Lung (tissue), 12 donors: ENCODE results near the gene PBXIP1. TPM values are rescaled to one million over a fixed set of nuclear protein-coding genes. Genes with fewer than 3 reads are reported as not detected.

ENCODE experiments used
- ATAC-seq: fragments of 200-7000 bp; cut with Tn5 transposase; one replicate; pipeline ENCODE4 v1.9.1; 2020; ENCODE audit warnings: moderate number of reproducible peaks; ENCODE audit not compliant: insufficient read depth, low FRiP score
- DNase-seq, 3 donors: peaks; one replicate each; pipeline ENCODE4 v3.0.0-alpha.2; 2013 to 2017
- H3K27ac ChIP-seq, 2 donors: one replicate each; pipeline ENCODE4 v1.5.1; 2013; ENCODE audit warnings: mild to moderate bottlenecking in 2 of 2, moderate library complexity in 2 of 2, control low read depth in 1 of 2, inconsistent platforms in 1 of 2, low read depth in 1 of 2, low read length in 1 of 2
- H3K27me3 ChIP-seq, 3 donors: one replicate each; pipeline ENCODE4 v1.5.1; 2013; ENCODE audit warnings: low read length in 2 of 3; ENCODE audit not compliant: control insufficient read depth in 3 of 3, insufficient read depth in 3 of 3
- H3K36me3 ChIP-seq, 4 donors: one replicate each; pipeline ENCODE4 v1.5.1; 2013; ENCODE audit warnings: low read length in 4 of 4, mild to moderate bottlenecking in 1 of 4, moderate library complexity in 1 of 4; ENCODE audit not compliant: control insufficient read depth in 4 of 4, insufficient read depth in 4 of 4
- H3K4me1 ChIP-seq, 5 donors: one replicate each; pipeline ENCODE4 v1.5.1; 2013; ENCODE audit warnings: low read length in 5 of 5, mild to moderate bottlenecking in 2 of 5, moderate library complexity in 1 of 5; ENCODE audit not compliant: control insufficient read depth in 5 of 5, insufficient read depth in 5 of 5
- H3K4me3 ChIP-seq: one replicate; pipeline ENCODE4 v1.5.1; 2013; ENCODE audit warnings: mild to moderate bottlenecking, control low read depth, moderate library complexity
- H3K9ac ChIP-seq, 2 donors: one replicate each; pipeline ENCODE4 v1.5.1; 2013; ENCODE audit warnings: low read length in 2 of 2, control low read depth in 1 of 2; ENCODE audit not compliant: insufficient read depth in 1 of 2
- H3K9me3 ChIP-seq, 4 donors: one replicate each; pipeline ENCODE4 v1.5.1; 2013; ENCODE audit warnings: low read length in 3 of 4, mild to moderate bottlenecking in 1 of 4, moderate library complexity in 1 of 4; ENCODE audit not compliant: control insufficient read depth in 4 of 4, insufficient read depth in 3 of 4
- WGBS, 2 donors: extraction: QIAGEN DNeasy Blood & Tissue Kit; methylation state at CpG; one replicate each; pipeline ENCODE4 v1.1.7; 2013; 5-methylcytosine and 5-hydroxymethylcytosine counted together
- polyA plus RNA-seq, 2 donors: library from polyadenylated mRNA; stranded (reverse); fragments of 200-250 nt; gene quantifications; one replicate each; pipeline ENCODE4 v1.2.1, GENCODE V29; 2013
- total RNA-seq, 2 donors: library from RNA; depleted of rRNA in 1 of 2; stranded (reverse); fragments of >200 nt in 1 of 2; gene quantifications; one replicate each; pipeline ENCODE4 v1.2.1, GENCODE V29; 2014 to 2021
- TF ChIP-seq, protein P1 (sequence below): IDR thresholded peaks from 2 replicates; pipeline ENCODE4 v1.5.1; 2012; ENCODE audit warnings: mild to moderate bottlenecking; ENCODE audit errors: control extremely low read depth, extremely low read depth
- donor health status: control.
- donor health status: control.
- donor health status: Bipolar disorder and iron deficiency.
- donor health status: healthy.
- donor health status: DM: yes; HTN: yes; CAD: no.

PBXIP1 gene
- total and polyA plus RNA-seq, 4 donors = 32.8 to 178 (median 35.3) TPM

DNA sequence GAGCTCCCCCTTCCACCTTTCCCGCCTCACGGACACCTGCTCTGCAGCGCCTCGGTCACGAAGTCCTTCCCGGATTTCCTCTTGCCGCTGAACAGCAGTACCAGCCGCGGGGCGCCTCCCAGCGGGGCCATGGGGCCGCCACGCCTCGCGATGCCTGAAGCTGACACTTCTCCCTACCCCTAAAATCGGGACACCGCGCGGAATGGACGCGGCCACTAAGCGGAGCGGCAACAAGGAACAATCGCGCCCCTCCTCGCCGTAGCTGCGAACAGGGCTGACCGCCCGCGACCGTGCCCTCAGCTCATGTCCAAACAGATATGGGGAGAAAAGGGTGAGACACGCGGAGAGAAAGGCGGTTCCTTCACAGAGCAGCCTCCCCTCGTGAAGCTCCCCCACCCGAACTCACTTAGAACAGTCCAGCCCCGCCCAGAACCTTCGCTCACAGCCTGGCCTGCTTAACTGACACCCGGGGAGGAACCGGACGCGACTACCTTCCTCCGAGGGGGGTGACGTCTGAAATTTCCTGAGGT lies 19.3 kb downstream of the PBXIP1 start, which contains the start of gene PMVK:
Gene PMVK (minus strand): TSS at position 165 of the 530 bp plus-strand sequence. CDS start 34 bp downstream, at position 131.
- Histone ChIP-seq H3K9ac (peak within 1 kb of the TSS; percentile 81 to 98), H3K4me3 (peak within 1 kb of the TSS; percentile 63), H3K9me3 (no peaks in the 10 kb centered on the region), H3K36me3 (peaks cover 0 to 3% (median 0%) of the 10 kb centered on the region in 4 donors), H3K4me1 (peaks cover 0 to 16% (median 10%) of the 10 kb centered on the region in 5 donors), H3K27ac (peak within 1 kb of the TSS; percentile 86 to 99), H3K27me3 (no peaks in the 10 kb centered on the region)
- DNase-seq = peak; percentile 96 to 99 (median 98)
- peak; percentile 95 for ATAC-seq
- TF ChIP-seq, protein P1, sequence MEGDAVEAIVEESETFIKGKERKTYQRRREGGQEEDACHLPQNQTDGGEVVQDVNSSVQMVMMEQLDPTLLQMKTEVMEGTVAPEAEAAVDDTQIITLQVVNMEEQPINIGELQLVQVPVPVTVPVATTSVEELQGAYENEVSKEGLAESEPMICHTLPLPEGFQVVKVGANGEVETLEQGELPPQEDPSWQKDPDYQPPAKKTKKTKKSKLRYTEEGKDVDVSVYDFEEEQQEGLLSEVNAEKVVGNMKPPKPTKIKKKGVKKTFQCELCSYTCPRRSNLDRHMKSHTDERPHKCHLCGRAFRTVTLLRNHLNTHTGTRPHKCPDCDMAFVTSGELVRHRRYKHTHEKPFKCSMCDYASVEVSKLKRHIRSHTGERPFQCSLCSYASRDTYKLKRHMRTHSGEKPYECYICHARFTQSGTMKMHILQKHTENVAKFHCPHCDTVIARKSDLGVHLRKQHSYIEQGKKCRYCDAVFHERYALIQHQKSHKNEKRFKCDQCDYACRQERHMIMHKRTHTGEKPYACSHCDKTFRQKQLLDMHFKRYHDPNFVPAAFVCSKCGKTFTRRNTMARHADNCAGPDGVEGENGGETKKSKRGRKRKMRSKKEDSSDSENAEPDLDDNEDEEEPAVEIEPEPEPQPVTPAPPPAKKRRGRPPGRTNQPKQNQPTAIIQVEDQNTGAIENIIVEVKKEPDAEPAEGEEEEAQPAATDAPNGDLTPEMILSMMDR = no peak
- 0% methylated on average over 45 of the region's 45 CpGs for WGBS, 2 donors

DNA sequence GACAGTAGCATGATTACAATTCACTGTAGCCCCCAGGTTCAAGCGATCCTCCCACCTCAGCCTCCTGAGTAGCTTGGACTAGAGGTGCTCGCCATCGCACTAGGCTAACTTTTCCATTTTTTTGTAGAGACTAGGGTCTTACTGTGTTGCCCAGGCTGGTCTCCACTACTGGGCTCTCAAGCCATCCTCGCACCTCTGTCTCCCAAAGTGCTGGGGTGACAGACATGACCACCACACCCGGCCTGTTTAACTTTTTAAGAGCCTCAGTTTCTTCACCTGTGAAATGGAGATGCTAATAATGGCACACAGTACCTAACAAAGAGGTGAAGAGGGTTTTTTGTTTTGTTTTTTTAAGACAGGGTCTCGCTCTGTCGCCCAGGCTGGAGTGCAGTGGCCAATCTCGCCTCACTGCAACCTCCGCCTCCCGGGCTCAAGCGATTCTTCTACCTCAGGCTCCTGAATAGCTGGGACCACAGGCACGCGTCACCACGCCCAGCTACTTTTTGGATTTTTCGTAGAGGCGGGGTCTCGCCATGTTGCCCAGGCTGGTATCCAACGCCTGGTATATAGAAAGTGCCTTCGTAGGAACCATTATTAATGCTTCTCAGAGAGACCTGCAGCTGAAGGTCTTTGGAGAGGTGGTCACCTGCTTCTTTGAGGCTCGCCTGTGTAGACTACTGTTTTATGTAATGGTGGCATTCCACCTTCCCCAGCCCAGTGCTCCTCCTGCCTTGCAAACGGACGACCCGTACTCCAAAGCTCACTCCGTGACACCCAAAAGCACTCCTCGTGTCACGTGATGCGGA lies 19.9 kb downstream of the PBXIP1 start:
- Histone ChIP-seq H3K27me3 (no peaks in the 10 kb centered on the region), H3K27ac (peak overlapping the region; percentile 86 to 99), H3K4me3 (peak overlapping the region; percentile 63), H3K4me1 (peaks cover 0 to 16% (median 9%) of the 10 kb centered on the region in 5 donors), H3K9ac (peak overlapping the region; percentile 78 to 98), H3K36me3 (peaks cover 0 to 3% (median 0%) of the 10 kb centered on the region in 4 donors), H3K9me3 (no peaks in the 10 kb centered on the region)
- DNase-seq (no peak), ATAC-seq (no peak)
- WGBS, 2 donors = 34 to 46% methylated on average over 27 of the region's 27 CpGs
- TF ChIP-seq, protein P1 = no peak

DNA sequence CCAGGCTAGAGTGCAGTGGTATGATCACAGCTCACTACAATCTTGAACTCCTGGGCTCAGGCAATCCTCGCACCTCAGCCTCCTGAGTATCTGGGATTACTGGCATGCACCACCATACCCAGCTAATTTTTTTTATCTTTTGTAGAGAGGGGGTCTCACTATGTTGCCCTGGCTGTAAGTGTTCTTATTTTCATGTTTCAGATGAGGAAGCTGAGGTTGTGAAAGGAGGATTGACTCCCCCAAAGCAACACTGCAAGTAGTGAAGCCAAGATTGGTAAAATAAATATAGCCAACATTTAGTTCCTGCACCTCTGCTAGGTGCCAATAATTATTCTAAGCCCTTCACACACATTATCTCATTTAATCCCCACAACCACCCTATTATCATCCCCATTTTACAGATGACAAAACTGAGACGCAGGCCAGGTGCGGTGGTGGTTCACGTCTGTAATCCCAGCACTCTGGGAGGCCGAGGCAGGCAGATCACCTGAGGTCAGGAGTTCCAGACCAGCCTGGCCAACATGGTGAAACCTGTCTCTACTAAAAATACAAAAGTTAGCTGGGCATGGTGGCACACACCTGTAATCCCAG lies 21.4 kb downstream of the PBXIP1 start:
- no peak overlapping the region for H3K27ac ChIP-seq
- no peak for DNase-seq
- H3K36me3 ChIP-seq = peaks cover 0 to 6% (median 0%) of the 10 kb centered on the region in 4 donors
- no peak for ATAC-seq
- H3K4me1 ChIP-seq = peaks cover 0 to 12% (median 8%) of the 10 kb centered on the region in 5 donors
- no peak overlapping the region for H3K9ac ChIP-seq
- H3K27me3 ChIP-seq = no peaks in the 10 kb centered on the region
- 96% methylated on average over 5 of the region's 5 CpGs for WGBS, 2 donors
- no peak overlapping the region for H3K4me3 ChIP-seq
- no peaks in the 10 kb centered on the region for H3K9me3 ChIP-seq
- TF ChIP-seq, protein P1 = no peak
